ENCODE results near the gene IRGM. TPM values are rescaled to one million over a fixed set of nuclear protein-coding genes. Genes with fewer than 3 reads are reported as not detected.

IRGM gene
- total RNA-seq, 1 donor from 2014 or later: 0.45 TPM

GRCh38 chr5:150860246-150860821 is 14.0 kb downstream of the IRGM start:
- no peaks in the 10 kb centered on the region for H3K4me1 Mint-ChIP-seq
- no peak for DNase-seq (ENCODE audit: low spot score in 2 of 2, unreplicated experiment in 2 of 2)
- TF ChIP-seq CTCF (IDR thresholded peaks at IDR 0.05; ENCODE audit: unreplicated experiment): no peak
- H3K27ac Mint-ChIP-seq: no peak overlapping the region
- H3K27me3 Mint-ChIP-seq (ENCODE audit: low read depth): peaks cover 5% of the 10 kb centered on the region
- no peak overlapping the region for H3K4me3 Mint-ChIP-seq
- no peaks in the 10 kb centered on the region for H3K36me3 Mint-ChIP-seq
- H3K9me3 Mint-ChIP-seq: peaks cover 30% of the 10 kb centered on the region

- Mint-ChIP-seq H3K4me1 (no peaks in the 10 kb centered on the region), H3K4me3 (no peak overlapping the region), H3K9me3 (peaks cover 42% of the 10 kb centered on the region), H3K36me3 (no peaks in the 10 kb centered on the region), H3K27ac (no peak overlapping the region), H3K27me3 (ENCODE audit: low read depth) (peaks cover 5% of the 10 kb centered on the region)
- TF ChIP-seq CTCF (IDR thresholded peaks at IDR 0.05; ENCODE audit: unreplicated experiment): no peak
- DNase-seq (ENCODE audit: low spot score in 2 of 2, unreplicated experiment in 2 of 2): no peak
Observed at GRCh38 chr5:150862070-150862469, 15.7 kb downstream of the IRGM start.

GRCh38 chr5:150879358-150879757 is 33.0 kb downstream of the IRGM start:
- no peaks in the 10 kb centered on the region for H3K27me3 Mint-ChIP-seq (ENCODE audit: low read depth)
- H3K4me1 Mint-ChIP-seq: no peaks in the 10 kb centered on the region
- H3K36me3 Mint-ChIP-seq: no peaks in the 10 kb centered on the region
- H3K4me3 Mint-ChIP-seq: no peak overlapping the region
- no peak overlapping the region for H3K27ac Mint-ChIP-seq
- peaks cover 66% of the 10 kb centered on the region for H3K9me3 Mint-ChIP-seq
- no peak for TF ChIP-seq CTCF (IDR thresholded peaks at IDR 0.05; ENCODE audit: unreplicated experiment)
- no peak for DNase-seq (ENCODE audit: low spot score in 2 of 2, unreplicated experiment in 2 of 2)

GRCh38 chr5:150895431-150896428 is 49.4 kb downstream of the IRGM start:
- no peak overlapping the region for H3K4me3 Mint-ChIP-seq
- H3K27me3 Mint-ChIP-seq (ENCODE audit: low read depth): no peaks in the 10 kb centered on the region
- no peaks in the 10 kb centered on the region for H3K4me1 Mint-ChIP-seq
- no peak overlapping the region for H3K27ac Mint-ChIP-seq
- peaks cover 61% of the 10 kb centered on the region for H3K36me3 Mint-ChIP-seq
- no peak for TF ChIP-seq CTCF (IDR thresholded peaks at IDR 0.05; ENCODE audit: unreplicated experiment)
- H3K9me3 Mint-ChIP-seq: peaks cover 86% of the 10 kb centered on the region
- DNase-seq (ENCODE audit: low spot score in 2 of 2, unreplicated experiment in 2 of 2): no peak

Other genes with a start within 250 kb of the IRGM start
- 84.4 to 86.6 TPM (median 85.3 TPM) in 3 replicates for gene SYNPO, start 205.9 kb upstream of the IRGM start, total RNA-seq
- 8.5 to 9.4 TPM (median 8.5 TPM) in 3 replicates for gene MYOZ3, start 185.3 kb upstream of the IRGM start, total RNA-seq
- gene RBM22, start 145.5 kb upstream of the IRGM start, total RNA-seq: 64.3 to 66.8 TPM (median 66.7 TPM) in 3 replicates
- 75.7 to 82.4 TPM (median 76.1 TPM) in 3 replicates for gene DCTN4, start 87.5 kb upstream of the IRGM start, total RNA-seq
- gene SMIM3, start 67.8 kb upstream of the IRGM start, total RNA-seq: 42.7 to 46.3 TPM (median 45.4 TPM) in 3 replicates
- 14.0 to 15.6 TPM (median 14.6 TPM) in 3 replicates for gene ZNF300, start 58.5 kb downstream of the IRGM start, total RNA-seq
- 2.0 to 2.6 TPM (median 2.4 TPM) in 3 replicates for gene GPX3, start 174.1 kb downstream of the IRGM start, total RNA-seq
- 80.4 to 84.1 TPM (median 81.8 TPM) in 3 replicates for gene TNIP1, start 234.5 kb downstream of the IRGM start, total RNA-seq